ENCODE data around the gene S100A3. TPM values are rescaled to one million over a fixed set of nuclear protein-coding genes. Genes with fewer than 3 reads are reported as not detected.
A peak's percentile ranks its signal among the peaks of the same experiment; 100 is the strongest.

S100A3 gene
- total and polyA plus RNA-seq, 2 of the 8 experiments (the other 6 are each of a cell fraction or from before 2014, with no cell fraction given) = 0.26 to 0.47 TPM

DNA sequence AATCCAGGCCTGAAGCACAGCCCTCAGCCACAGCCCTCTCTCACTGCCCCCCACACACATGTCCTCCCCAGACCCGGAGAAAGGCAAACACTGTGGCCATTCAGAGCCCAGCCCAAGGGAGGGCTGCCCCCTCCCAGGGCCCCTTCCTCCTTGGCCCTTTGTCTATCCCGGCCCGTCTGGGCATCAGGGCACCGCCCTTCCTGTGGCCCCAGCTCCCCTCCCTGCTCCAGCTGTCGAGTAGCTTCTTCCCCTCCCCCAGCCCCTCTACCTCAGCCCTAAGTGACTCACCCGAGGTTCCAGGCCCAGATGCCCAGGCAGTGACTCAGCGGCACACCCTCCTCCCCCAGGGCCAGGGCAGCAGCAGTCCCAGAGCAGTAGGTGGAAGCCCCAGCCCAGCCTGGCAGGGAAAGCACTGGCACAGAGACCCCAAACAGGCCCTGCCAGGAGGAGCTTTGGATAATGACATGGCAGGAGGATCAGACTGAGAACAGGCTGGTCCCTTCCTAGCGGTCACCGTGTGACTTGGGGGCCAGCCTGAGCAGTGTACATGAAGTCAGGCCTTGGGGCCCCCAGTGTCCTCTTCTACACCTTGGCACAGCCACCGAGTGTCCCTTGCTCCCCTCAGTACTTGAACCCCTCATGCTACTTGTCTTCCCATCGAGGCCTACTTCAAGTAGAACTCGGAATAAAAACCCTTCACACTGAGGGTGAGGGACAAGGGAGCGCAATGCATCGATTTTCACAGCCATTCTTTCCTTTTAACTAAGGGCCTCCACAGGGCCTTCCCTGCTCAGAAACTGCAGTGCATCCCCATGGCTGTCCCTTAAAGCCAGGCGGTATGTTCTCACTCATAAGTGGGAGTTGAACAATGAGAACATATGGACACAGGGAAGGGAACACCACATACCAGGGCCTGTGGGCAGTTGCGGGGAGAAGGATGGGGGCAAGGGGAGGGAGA, 17.6 kb upstream of the S100A3 start (continued):
- TF ChIP-seq, protein P1, sequence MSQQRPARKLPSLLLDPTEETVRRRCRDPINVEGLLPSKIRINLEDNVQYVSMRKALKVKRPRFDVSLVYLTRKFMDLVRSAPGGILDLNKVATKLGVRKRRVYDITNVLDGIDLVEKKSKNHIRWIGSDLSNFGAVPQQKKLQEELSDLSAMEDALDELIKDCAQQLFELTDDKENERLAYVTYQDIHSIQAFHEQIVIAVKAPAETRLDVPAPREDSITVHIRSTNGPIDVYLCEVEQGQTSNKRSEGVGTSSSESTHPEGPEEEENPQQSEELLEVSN (IDR thresholded peaks at IDR 0.05) = no peak
- no peak for TF ChIP-seq CBX5 (IDR thresholded peaks at IDR 0.05; ENCODE audit: low read depth, low read length)
- TF ChIP-seq GTF2F1 (IDR thresholded peaks at IDR 0.05; ENCODE audit: borderline replicate concordance, low read depth, low read length) = no peak
- TF ChIP-seq RAD21 (IDR thresholded peaks at IDR 0.05 in 1 of 2, conservative IDR thresholded peaks at IDR 0.05 in 1 of 2; ENCODE audit: low read depth in 2 of 2, low read length in 2 of 2) = no peak; a peak in 2 of 4 replicates
- TF ChIP-seq TAF1 (IDR thresholded peaks at IDR 0.05; ENCODE audit: low read depth, low read length) = 0 out of 2 replicates have a peak, but pooled peaks have one; percentile 18
- TF ChIP-seq HDAC2 (IDR thresholded peaks at IDR 0.05; ENCODE audit: borderline replicate concordance in 1 of 2, low read depth in 2 of 2, low read length in 2 of 2) = no peak
- TF ChIP-seq SP4 (IDR thresholded peaks at IDR 0.05; ENCODE audit: low read length) = no peak
- TF ChIP-seq EGR1 (IDR thresholded peaks at IDR 0.05; ENCODE audit: borderline replicate concordance, low read depth, low read length) = no peak
- no peak for TF ChIP-seq SUZ12 (IDR thresholded peaks at IDR 0.05; ENCODE audit: low read length)
- TF ChIP-seq, protein P2, sequence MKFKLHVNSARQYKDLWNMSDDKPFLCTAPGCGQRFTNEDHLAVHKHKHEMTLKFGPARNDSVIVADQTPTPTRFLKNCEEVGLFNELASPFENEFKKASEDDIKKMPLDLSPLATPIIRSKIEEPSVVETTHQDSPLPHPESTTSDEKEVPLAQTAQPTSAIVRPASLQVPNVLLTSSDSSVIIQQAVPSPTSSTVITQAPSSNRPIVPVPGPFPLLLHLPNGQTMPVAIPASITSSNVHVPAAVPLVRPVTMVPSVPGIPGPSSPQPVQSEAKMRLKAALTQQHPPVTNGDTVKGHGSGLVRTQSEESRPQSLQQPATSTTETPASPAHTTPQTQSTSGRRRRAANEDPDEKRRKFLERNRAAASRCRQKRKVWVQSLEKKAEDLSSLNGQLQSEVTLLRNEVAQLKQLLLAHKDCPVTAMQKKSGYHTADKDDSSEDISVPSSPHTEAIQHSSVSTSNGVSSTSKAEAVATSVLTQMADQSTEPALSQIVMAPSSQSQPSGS (IDR thresholded peaks at IDR 0.05; ENCODE audit: low read length) = no peak
- TF ChIP-seq SP1 (IDR thresholded peaks at IDR 0.05; ENCODE audit: low read depth, low read length) = peak; percentile 43; the same call in 1 of the 2 replicates
- peak; percentile 30; the same call in 1 of the 2 replicates for TF ChIP-seq RBBP5 (IDR thresholded peaks at IDR 0.05; ENCODE audit: borderline replicate concordance, low read depth, low read length)
- TF ChIP-seq CTBP2 (IDR thresholded peaks at IDR 0.05; ENCODE audit: borderline replicate concordance, insufficient read depth, insufficient read length, low read length) = no peak
- no peak for TF ChIP-seq SIN3A (conservative IDR thresholded peaks at IDR 0.05 in 1 of 2, IDR thresholded peaks at IDR 0.05 in 1 of 2; ENCODE audit: low read depth in 1 of 2, low read length in 2 of 2)
- no peak for TF ChIP-seq RFX5 (IDR thresholded peaks at IDR 0.05; ENCODE audit: borderline replicate concordance, low read depth, low read length)
- TF ChIP-seq NRF1 (IDR thresholded peaks at IDR 0.05; ENCODE audit: low read depth, low read length) = no peak
- no peak for TF ChIP-seq HDAC6 (IDR thresholded peaks at IDR 0.05; ENCODE audit: low read depth, low read length)
- TF ChIP-seq SRF (IDR thresholded peaks at IDR 0.05; ENCODE audit: low read depth, low read length) = no peak
- TF ChIP-seq JUN (IDR thresholded peaks at IDR 0.05; ENCODE audit: low read depth, low read length) = peak; percentile 96
- TF ChIP-seq YY1 (IDR thresholded peaks at IDR 0.05; ENCODE audit: low read depth, low read length) = 0 out of 2 replicates have a peak, but pooled peaks have one; percentile 9

Measured in H1 (cell line).